HG02884 (cell line): ENCODE results near the gene ERGIC3.

Source experiments
- ATAC-seq: cut with Tn5 transposase; IDR thresholded peaks from one replicate; pipeline ENCODE4 v1.9.1; 2021; ENCODE audit warnings: mild to moderate bottlenecking, moderate library complexity; ENCODE audit not compliant: unreplicated experiment

The ERGIC3 gene

DNA sequence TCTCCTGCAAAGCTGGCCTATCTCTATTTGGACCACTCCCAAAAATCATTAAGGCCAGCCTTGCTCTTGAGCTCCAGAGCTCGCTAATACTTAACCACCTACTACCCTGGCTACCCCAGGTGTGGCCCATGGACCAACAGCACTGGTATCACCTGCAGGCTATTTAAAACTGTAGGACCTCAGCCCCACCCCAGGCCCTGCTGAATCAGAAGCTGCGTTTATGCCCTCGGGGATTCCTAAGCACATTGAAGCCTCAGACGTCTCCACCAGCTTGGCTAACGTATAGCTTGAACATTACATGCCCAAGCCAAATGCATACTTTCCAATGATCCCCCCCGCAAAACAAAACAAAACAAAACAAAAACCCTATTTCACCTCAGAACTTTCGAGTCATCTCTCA is 54.0 kb downstream of the ERGIC3 start:
- ATAC-seq, result no peak

DNA sequence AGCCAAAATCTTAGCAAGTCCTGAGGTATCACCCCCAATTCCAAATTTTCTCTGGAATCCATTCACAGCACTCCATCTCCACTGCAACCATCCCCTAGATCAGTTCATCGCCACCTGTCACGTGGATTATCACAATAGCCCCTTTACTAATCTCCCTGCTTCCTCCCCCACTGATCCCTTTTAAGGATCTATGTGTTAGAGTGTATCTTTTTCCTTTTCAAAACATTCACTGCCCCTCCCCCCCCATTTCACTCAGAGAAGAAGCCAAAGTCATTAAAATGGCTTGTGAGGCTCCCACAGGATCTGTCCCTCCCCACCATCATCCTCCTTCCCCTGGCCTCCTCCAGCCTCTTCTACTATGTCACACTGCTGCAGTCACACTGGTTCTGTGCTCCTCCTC is 55.3 kb downstream of the ERGIC3 start:
- ATAC-seq, result no peak

DNA sequence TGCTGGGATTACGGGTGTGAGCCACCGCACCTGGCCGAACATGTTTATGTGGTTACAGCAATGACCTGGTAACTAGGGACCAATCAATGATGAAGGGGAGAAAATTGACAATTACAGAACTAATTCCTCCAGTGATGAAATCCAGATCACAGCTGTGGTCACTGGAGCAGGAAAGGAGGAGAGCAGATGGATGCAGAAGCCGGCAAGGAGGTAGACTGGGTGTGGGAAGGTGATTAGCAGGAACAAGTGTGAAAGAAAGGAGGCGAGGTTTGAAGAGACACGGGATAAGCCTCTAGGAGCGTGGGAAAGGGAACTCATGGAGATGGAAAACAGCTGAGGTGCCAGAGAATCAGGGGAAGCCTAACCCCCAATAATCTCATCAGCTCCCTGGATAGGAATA is 56.6 kb downstream of the ERGIC3 start:
- ATAC-seq, result no peak

DNA sequence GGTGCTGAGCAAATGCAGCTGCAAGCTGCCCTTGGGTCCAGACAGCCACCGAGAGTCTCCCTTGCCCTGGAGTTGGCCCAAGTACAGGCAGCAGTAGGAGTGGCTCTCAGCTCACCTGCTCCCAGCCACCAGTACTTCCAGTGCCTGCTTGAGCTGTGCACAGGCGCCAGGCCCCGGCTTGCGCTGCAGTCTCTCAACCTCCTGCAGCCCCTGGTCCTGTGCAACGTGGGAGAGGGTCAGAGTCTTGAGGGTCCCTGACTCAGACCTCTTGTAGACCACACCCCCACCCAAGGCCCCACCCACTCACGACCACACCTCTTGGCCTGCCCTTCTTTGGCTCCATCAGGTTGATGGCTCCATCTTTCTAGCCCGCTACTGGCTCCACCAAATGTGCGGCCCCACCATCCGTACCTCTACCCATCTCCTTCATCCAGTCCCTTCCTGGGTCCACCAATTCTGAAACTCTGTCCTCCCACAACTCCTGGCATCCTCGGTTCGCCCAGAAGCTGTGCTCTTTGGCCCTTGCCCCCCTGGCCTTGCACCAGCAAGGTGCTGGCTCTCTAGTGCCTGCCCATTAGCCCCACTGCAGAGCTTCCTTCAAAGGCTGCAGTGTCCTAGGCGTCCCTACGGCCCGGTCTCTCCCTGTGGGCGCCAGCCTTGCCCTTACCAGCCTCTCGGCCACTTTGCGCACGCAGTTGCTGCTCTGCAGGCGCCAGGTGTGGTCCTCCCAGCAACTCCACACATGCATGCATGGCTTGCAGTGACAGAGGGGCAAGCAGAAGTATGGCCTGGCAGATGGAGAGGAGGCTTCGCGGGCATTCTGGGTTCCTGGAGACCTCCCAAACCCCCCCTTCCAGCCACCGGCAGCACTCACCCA is 57.3 kb downstream of the ERGIC3 start:
- no peak for ATAC-seq

DNA sequence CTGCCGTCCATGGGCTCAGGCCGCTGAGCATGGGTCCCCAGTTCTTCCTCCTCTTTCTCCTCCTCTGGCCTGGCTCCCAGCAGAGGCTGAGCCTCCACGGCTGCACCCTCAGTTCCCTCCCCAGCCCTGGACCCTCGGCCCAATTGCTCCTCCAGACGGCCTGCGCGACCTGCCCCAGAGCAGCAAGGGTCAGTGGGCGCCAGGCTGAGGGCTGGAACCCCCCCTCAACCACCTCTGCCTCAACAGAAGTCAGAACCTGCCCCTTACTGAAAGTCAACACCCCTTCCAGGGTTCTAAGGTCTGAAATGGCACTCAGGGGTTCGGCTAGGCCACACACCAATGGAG is 57.9 kb downstream of the ERGIC3 start:
- no peak for ATAC-seq

DNA sequence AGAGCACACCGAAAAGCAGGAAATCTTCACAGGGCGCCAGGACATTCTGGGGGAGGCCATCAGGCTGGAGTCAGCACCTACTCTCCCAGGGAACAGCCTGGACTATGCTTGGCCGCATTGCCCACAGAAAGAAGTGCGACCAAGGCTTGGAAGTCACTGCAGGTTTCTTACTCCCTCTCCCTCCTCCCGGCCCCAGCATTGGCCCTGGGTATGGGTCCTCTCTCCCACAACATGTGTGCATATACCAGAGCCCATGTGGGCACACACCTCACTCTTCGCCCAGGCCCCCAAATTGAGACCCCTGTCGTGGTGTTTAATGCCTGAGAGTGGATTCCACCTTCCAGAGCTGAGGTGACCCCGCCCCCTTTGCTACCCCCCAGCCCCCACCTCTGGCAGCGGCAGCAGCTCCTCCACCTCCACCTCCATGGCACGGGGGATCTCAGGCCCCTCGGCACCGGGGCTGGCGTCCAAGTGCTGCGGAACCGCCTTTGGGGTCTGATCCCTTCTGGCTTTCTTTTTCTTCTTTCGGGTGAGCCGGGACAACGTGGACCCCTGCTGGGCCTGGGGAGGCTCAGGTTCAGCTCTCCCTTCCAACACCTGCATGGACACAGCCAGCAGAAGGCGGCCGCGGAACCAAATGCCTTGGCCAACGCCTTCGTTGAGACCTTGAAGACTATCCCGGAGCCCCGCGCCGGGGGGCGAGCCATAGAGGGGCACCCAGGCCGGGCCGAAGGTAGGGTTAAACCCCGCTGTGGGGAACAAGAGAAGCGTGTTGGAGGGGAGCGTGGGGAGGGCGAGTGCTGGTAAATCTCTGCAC is 58.5 kb downstream of the ERGIC3 start:
- ATAC-seq, result no peak

DNA sequence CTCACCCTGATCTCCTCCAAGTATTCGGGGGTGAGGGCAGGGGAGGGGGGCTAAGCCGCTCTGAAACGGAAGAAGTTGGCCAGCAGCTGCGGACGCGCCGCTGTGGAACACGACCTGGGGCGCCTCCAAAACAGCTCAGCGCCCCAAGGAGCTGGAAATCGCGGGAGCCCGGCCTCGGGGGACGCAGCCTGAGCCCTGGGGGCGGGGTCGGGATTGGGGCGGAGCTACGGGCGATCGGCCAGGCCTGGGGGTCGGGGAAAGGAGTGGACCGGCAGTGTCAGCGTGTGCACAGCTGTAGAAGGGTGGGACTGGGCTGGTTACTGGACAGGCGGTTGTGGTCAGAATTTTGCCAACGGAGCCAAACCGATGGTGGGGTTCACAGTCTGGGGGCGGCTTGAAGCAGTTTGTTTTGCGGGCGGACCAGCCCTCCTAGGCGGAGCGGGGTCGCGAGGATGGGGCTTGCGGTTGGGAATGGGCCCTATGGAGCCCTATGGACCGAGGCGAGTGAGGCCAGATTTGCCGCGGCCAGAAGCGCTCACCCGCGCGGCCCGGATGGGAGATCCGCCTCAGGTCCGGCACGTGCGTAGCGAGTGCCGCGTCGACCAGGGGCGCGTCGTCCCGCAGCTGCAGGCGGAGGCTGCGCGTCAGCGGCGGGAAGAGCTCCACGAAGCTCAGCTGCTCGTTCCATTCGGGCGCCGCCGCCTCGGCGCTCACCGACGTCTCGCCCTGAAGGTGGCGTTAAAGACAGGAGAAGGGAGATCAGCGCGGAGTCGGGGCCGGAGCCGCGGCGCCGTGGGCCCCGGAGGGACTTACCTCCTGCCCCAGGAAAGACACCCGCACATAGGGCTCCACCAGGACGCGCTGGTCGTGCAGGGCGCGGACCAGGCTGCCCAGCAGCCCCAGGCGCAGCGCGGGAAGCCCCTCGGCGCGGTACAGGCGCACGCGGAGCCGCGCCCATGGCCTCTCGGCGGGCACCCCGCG is 59.4 kb downstream of the ERGIC3 start:
- no peak for ATAC-seq

DNA sequence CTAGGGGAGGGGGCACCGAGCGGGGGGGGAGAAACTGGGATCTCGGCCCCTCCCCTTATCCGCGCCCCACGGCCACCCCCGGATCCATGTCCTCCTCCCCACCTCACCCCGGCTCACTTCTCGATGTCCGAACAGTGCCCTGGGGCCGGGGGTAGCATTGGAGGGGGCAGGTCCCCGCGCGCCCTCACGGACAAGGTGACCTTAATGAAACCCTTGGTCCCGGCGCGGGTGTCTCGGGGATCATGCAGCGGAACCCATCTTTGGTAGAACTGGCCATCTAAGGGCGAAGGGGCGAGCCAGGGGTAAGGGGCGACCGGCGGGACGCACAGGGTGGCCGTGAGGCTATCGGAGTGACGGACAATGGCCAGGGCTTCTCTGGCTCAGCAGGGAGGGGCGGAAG is 60.1 kb downstream of the ERGIC3 start:
- ATAC-seq, result no peak

DNA sequence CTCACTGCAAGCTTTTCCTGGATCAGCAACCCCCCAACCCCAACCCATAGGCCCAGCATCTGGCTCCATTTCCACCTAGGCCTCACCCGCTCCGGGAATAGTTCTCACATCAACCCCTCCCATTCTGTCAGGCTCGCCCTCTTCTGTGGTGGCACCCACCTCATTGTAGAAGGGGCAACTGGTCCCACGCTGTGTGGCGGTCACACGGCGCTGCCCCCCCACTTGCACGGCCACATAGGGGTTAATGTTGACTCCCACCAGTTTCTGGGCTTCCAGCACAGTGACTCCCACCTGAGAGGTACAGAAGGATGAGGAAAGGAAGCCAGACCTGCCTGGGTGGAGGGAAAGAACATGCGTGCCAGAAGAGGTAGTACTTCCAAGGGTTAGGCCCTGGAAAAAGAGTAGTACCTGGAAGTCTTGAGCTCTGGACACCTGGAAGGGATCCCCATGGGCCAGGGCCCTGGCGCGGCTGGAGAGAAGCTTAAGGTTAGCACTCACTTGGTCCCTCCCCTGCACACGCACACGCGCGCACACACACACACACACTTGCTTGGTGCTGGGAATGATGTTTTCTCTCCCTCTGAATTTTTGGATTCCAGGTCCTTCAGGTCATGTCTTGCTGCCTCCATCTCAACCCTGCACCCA is 61.1 kb downstream of the ERGIC3 start:
- ATAC-seq, result no peak

DNA sequence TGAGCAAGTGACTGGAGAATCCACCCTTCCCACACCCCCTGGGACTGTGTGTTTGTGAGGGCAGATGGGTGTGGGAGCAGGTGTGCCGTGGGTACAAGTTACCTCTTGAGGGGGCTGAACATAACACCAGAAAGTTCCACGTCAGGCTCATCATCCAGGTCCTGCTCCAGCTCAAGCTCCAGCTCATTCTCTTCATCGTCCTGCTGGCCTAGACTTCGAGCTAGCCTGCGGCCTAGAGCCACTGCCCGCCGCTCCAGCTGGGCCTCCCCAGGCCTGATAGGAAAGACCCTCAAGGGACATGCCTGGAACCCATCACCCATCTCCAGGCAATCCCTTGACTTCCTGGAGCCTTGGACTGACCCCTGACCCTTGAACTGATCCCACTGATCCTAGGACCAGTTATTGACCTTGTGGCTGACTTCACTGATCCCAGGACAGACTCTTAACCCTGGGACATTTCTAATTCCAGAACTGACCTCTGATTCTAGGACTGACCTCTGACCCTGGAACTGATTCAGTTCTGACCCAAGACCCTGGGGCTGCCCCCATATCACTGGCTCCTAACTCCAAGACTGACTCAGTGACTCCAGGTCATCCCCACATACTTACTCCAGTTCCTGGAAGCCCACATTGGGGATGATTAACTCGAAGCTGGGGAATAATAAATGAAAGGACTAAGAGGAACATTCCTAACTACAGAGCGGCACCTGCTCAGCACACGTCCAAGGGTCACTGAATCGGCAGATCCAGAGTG is 62.0 kb downstream of the ERGIC3 start:
- ATAC-seq, result no peak

DNA sequence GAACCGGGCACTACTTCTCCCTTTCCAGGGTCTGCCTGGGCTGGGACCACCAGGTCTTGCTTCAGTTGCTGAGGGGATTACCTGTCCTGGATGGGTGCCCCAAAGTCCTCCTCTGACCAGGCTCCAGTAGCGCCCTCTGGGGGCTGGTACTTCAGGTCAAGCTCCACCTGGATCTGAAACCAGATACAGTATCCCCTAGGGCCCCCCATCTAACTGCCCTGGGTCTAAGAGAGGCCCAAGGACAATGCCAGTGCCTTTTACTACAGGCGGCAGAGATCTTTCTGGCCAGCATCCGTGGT is 62.5 kb downstream of the ERGIC3 start:
- ATAC-seq, result no peak

DNA sequence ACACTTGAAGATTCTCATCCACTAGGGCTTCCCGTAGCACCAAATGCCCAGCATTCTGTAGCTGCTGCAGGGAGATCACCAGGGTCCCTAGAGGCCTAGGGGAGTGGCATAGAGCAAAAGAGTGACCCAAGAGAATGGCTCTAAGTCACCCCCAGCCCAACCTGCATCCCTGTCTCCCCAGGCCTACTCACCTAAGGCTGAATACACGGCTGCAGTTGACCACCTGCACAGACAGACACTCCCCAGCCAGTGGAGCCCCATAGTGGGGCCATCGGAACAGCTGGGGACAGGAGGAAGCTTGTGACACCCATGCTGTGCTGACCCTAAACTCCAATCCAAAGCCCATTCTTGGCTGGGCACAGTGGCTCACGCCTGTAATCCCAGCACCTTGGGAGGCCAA is 64.2 kb downstream of the ERGIC3 start:
- no peak for ATAC-seq
